ENCODE data around the gene PFKFB4. TPM values are rescaled to one million over a fixed set of nuclear protein-coding genes. Genes with fewer than 3 reads are reported as not detected.

Gene PFKFB4
- total RNA-seq, 1 donor from 2014 or later = 7.1 TPM

DNA sequence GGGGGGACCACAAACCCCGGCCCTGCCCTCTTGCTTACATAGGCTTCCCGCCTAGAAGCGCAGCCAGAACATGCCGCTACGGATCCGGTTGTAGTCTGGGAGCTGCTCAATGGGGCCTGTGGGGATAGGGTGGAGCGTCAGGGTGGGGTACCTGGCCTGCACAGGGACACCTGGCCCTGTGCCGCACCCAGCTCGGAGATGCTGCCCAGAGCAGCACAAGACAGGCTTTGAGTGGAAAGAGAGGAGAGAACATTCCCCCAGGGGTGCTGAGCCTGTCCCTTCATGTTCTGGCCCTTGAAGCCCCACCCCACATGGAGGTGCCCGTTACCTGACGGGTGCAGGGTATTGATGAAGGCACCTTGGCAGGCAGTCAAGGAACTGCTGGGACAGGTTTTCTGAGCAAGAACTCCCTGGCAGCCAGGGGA lies 42.5 kb upstream of the PFKFB4 start:
- peaks cover 61% of the 10 kb centered on the region for H3K4me1 Mint-ChIP-seq (ENCODE audit: unreplicated experiment)
- H3K9me3 Mint-ChIP-seq (ENCODE audit: unreplicated experiment) = no peaks in the 10 kb centered on the region
- peak overlapping the region; percentile 51 for H3K4me3 Mint-ChIP-seq (ENCODE audit: unreplicated experiment)
- no peaks in the 10 kb centered on the region for H3K27me3 Mint-ChIP-seq (ENCODE audit: unreplicated experiment)
- H3K36me3 Mint-ChIP-seq (ENCODE audit: unreplicated experiment) = peaks cover 38% of the 10 kb centered on the region
- H3K27ac Mint-ChIP-seq (ENCODE audit: unreplicated experiment) = peak overlapping the region; percentile 95
- no peak for DNase-seq (ENCODE audit: extremely low spot score, unreplicated experiment)
- TF ChIP-seq, protein P1, sequence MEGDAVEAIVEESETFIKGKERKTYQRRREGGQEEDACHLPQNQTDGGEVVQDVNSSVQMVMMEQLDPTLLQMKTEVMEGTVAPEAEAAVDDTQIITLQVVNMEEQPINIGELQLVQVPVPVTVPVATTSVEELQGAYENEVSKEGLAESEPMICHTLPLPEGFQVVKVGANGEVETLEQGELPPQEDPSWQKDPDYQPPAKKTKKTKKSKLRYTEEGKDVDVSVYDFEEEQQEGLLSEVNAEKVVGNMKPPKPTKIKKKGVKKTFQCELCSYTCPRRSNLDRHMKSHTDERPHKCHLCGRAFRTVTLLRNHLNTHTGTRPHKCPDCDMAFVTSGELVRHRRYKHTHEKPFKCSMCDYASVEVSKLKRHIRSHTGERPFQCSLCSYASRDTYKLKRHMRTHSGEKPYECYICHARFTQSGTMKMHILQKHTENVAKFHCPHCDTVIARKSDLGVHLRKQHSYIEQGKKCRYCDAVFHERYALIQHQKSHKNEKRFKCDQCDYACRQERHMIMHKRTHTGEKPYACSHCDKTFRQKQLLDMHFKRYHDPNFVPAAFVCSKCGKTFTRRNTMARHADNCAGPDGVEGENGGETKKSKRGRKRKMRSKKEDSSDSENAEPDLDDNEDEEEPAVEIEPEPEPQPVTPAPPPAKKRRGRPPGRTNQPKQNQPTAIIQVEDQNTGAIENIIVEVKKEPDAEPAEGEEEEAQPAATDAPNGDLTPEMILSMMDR (IDR thresholded peaks at IDR 0.05) = no peak

DNA sequence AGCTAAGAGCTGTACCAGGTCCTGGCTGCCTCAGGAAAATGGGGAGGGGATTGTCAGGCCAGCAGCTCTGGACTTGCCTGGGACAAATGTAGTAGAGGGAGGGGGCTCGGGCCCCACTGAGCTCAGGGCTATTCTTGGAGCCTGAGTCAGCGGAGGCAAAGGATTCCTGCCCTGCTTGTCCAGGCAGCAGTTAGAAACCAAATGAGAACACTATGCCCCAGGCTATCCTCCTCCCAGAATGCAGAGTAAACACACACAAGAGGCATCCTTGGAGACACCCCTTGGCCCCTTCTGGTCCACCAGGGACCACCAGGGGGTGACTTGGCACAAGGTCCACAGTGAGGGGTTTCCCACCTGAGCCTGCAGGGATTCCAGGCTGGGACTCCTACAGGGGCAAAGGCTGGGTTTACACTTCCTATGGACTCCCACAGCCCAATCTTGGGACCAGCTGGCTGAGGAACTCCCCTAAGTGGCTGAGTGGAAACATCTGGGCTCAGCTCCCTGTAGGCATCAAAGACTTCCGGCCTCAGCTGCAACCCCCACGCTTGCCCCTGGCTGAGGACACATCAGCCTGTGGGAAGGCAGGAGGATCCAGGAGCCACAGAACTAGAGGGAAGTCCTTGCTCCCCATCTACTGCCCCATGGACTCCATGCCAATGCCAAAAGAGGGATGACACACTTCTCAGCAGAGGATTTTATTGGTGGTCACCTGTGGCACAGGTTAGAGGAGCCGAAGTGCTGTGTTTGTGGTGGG lies 41.9 kb upstream of the PFKFB4 start:
- H3K4me1 Mint-ChIP-seq (ENCODE audit: unreplicated experiment) = peaks cover 61% of the 10 kb centered on the region

DNA sequence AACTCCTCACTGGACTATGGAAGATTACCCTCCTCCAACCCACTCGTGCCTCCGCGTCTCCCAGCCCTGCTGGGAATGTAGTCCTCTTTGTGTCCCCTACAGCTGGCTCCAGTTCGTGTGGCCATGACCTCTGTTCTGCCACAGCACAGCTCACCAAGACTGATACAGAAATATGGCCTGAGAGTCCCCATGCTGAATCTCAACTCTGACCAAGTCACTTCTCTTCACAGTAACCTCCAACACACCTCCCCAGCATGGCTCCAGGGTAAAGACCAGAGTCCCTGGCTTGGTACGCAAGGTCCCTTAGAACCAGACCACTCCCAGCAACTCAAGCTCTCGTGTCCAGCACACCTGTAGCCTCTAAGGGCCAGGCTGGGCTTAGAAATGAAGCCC lies 40.8 kb upstream of the PFKFB4 start:
- H3K4me3 Mint-ChIP-seq (ENCODE audit: unreplicated experiment) = no peak overlapping the region
- no peak for DNase-seq (ENCODE audit: extremely low spot score, unreplicated experiment)
- no peaks in the 10 kb centered on the region for H3K27me3 Mint-ChIP-seq (ENCODE audit: unreplicated experiment)
- no peaks in the 10 kb centered on the region for H3K9me3 Mint-ChIP-seq (ENCODE audit: unreplicated experiment)
- H3K27ac Mint-ChIP-seq (ENCODE audit: unreplicated experiment) = peak overlapping the region; percentile 95
- TF ChIP-seq, protein P1 (IDR thresholded peaks at IDR 0.05) = no peak
- peaks cover 61% of the 10 kb centered on the region for H3K4me1 Mint-ChIP-seq (ENCODE audit: unreplicated experiment)
- H3K36me3 Mint-ChIP-seq (ENCODE audit: unreplicated experiment) = peaks cover 26% of the 10 kb centered on the region

More for the DNA sequence above, 41.9 kb upstream of the PFKFB4 start:
- Mint-ChIP-seq H3K27ac (ENCODE audit: unreplicated experiment) (peak overlapping the region; percentile 95), H3K36me3 (ENCODE audit: unreplicated experiment) (peaks cover 33% of the 10 kb centered on the region), H3K4me3 (ENCODE audit: unreplicated experiment) (peak overlapping the region; percentile 51), H3K9me3 (ENCODE audit: unreplicated experiment) (no peaks in the 10 kb centered on the region), H3K27me3 (ENCODE audit: unreplicated experiment) (no peaks in the 10 kb centered on the region)
- TF ChIP-seq, protein P1 (IDR thresholded peaks at IDR 0.05) = peak; percentile 23
- peak; percentile 96 for DNase-seq (ENCODE audit: extremely low spot score, unreplicated experiment)

DNA sequence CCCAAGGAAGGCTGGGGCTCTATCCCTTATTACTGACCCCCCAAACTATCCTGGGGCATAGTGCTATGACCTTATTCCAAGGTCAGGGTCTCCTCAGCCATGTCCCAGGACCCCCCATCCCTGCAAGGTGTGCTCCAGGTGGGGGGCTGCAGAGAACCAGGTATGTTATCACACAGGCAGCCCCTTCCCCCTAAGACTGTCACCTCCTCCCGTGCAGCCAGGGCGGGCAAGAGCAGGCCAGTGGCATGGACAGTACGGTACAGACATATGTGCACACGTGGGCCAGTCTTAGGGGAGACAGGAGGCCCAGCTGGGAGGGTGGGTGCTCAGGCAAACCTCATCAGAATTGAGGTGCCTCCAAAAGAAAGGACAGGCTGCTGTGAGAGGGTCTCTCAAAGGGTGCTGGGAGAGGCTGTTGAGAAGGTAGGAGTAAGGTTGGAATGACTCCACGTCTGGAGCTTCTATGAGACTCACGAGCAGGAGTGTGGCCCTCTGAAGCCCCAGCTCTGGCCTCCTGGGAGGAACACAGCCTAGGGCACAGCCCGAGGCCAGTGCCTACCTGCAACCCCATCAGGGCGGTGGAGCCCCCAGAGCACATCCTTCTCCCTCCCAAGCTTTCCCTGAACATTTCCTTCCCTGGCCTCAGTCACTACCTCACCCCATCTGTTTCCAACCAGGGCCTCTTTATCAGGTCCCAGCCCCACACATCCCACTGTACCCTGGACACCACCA lies 40.2 kb upstream of the PFKFB4 start:
- TF ChIP-seq, protein P1 (IDR thresholded peaks at IDR 0.05) = no peak
- Mint-ChIP-seq H3K9me3 (ENCODE audit: unreplicated experiment) (no peaks in the 10 kb centered on the region), H3K27ac (ENCODE audit: unreplicated experiment) (peak overlapping the region; percentile 95), H3K27me3 (ENCODE audit: unreplicated experiment) (no peaks in the 10 kb centered on the region), H3K4me1 (ENCODE audit: unreplicated experiment) (peaks cover 59% of the 10 kb centered on the region), H3K4me3 (ENCODE audit: unreplicated experiment) (no peak overlapping the region), H3K36me3 (ENCODE audit: unreplicated experiment) (peaks cover 23% of the 10 kb centered on the region)
- DNase-seq (ENCODE audit: extremely low spot score, unreplicated experiment) = no peak

DNA sequence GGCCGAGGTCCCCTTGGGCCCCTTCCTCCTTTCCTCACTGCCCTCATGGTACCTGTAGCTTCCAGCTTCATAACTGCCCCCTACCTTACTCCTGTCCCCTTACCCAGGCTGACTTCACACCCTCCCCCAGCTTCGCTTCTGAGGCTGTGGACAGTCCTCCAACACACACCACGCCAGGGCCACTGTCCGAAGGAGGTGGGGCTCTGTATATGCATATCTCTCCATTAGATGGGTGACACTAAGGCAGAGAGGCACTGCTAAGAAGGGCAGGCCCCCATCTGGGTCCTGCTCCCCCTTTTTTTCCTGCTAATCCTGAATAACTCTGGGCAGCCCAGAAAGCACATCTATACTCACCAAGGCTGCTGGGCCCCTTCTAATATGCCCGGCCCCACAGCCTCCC lies 39.6 kb upstream of the PFKFB4 start:
- H3K27ac Mint-ChIP-seq (ENCODE audit: unreplicated experiment) = peak overlapping the region; percentile 80
- peaks cover 59% of the 10 kb centered on the region for H3K4me1 Mint-ChIP-seq (ENCODE audit: unreplicated experiment)

More for the DNA sequence above, 39.6 kb upstream of the PFKFB4 start:
- Mint-ChIP-seq H3K4me3 (ENCODE audit: unreplicated experiment) (no peak overlapping the region), H3K9me3 (ENCODE audit: unreplicated experiment) (no peaks in the 10 kb centered on the region), H3K36me3 (ENCODE audit: unreplicated experiment) (peaks cover 23% of the 10 kb centered on the region), H3K27me3 (ENCODE audit: unreplicated experiment) (no peaks in the 10 kb centered on the region)
- no peak for DNase-seq (ENCODE audit: extremely low spot score, unreplicated experiment)
- TF ChIP-seq, protein P1 (IDR thresholded peaks at IDR 0.05) = no peak
